LNCaP clone FGC (cell line): ENCODE results near the gene TSSK6.

Experiments used
- DNase-seq: peaks from one replicate; pipeline ENCODE4 v3.0.0-alpha.2; 2011; ENCODE audit warnings: low read depth
- H3K4me3 ChIP-seq: 2 replicates; pipeline ENCODE4 v1.5.1; 2011; ENCODE audit warnings: mild to moderate bottlenecking, low read depth, low read length, control low read depth
- TF ChIP-seq, protein P1 (sequence below): IDR thresholded peaks from 2 replicates; pipeline ENCODE4 v1.5.1; 2012; ENCODE audit warnings: mild to moderate bottlenecking; ENCODE audit not compliant: control insufficient read depth, insufficient read depth; ENCODE audit errors: extremely low read depth

The TSSK6 gene

DNA sequence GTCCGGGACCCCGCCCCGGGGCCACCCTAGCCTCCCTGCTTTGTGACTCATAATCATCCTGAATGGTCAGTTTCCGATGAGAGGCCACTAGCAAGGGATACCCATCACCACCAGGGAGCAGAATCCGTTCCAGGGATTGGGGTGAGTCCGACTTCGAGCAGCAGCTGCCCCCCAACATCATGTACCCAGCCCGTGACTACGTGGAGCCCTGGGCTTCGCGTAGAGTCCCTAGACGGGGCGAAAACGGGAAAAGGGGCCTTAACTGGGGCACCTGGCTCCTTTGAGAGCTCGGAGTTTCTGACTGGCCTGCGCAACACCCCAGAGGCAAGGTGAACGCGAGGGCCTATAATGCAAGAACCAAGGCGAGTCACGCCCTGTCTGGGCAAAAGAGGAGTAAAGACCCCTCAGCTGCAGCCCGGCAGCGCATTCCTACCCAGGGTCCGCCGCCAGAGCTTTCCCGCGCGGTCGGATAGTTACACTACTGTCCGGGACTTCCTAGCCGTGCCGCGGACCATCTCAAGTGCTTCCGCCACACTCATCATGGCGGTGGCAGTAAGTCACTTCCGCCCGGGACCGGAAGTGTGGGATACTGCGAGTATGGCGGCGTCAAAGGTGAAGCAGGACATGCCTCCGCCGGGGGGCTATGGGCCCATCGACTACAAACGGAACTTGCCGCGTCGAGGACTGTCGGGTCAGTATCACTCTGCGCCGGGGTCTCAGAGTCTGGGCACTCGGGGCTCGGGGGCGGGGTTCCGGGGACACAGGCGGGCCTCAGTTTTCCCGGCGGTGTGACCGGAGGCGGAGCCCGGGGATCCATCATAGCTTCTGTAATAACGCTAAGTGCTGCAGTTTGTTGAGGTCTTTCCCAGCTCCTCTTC lies 533 bp upstream of the TSSK6 start, which contains the start of gene NDUFA13:
TSS of gene NDUFA13 (plus strand) at position 584 of the 878 bp plus-strand sequence. CDS start at position 598, 14 bp downstream.
- TF ChIP-seq, protein P1, sequence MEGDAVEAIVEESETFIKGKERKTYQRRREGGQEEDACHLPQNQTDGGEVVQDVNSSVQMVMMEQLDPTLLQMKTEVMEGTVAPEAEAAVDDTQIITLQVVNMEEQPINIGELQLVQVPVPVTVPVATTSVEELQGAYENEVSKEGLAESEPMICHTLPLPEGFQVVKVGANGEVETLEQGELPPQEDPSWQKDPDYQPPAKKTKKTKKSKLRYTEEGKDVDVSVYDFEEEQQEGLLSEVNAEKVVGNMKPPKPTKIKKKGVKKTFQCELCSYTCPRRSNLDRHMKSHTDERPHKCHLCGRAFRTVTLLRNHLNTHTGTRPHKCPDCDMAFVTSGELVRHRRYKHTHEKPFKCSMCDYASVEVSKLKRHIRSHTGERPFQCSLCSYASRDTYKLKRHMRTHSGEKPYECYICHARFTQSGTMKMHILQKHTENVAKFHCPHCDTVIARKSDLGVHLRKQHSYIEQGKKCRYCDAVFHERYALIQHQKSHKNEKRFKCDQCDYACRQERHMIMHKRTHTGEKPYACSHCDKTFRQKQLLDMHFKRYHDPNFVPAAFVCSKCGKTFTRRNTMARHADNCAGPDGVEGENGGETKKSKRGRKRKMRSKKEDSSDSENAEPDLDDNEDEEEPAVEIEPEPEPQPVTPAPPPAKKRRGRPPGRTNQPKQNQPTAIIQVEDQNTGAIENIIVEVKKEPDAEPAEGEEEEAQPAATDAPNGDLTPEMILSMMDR = no peak; the same call in 1 of the 2 replicates
- H3K4me3 ChIP-seq = peak within 1 kb of the TSS; percentile 97
- peak; percentile 74 for DNase-seq

DNA sequence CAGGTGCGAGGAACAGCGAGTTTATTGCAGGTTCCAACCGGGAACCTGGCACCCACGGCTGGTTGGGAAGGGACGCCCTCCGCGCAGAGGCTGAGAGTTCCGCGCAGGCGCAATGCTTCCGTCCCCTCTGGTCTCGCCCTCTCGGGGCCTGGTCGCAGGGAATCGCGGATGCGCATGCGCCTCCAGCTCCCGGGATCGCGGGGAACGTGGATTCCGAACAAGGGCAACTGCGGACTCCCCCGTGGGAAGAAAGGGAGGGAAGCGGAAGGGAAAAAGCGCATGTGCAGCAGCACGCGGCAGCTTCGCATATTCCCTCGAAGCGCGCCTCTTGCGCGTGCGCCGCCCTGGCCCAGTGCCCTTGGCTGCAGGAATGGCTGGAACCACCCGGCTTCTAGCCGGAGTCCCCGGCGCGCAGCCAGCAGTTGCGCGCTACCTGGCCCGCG lies 1.1 kb downstream of the TSSK6 start:
- no peak for DNase-seq
- TF ChIP-seq, protein P1 = no peak
- H3K4me3 ChIP-seq = no peak overlapping the region

DNA sequence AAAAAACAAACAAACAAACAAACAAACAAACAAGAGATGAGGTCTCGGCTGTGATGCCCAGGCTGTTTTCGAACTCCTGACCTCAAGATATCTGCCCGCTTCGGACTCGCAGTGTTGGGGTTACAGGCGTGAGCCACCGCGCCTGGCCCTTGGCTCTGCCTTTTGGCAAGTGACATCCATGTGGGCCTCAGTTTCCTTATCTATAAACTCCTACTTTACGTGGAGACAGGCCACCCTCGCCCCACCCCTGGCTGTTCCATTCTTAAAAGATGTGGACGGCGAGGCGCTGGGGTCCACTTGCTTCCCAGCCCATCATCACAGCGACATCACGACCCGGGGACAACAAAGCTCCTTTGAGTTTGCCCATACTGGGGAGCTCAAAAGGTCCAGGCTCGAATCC lies 1.7 kb downstream of the TSSK6 start:
- no peak overlapping the region for H3K4me3 ChIP-seq
- DNase-seq = no peak
- TF ChIP-seq, protein P1 = no peak

GRCh38 chr19:19510432-19510831 lies 4.9 kb downstream of the TSSK6 start:
- DNase-seq = no peak
- H3K4me3 ChIP-seq = no peak overlapping the region
- TF ChIP-seq, protein P1 = no peak

DNA sequence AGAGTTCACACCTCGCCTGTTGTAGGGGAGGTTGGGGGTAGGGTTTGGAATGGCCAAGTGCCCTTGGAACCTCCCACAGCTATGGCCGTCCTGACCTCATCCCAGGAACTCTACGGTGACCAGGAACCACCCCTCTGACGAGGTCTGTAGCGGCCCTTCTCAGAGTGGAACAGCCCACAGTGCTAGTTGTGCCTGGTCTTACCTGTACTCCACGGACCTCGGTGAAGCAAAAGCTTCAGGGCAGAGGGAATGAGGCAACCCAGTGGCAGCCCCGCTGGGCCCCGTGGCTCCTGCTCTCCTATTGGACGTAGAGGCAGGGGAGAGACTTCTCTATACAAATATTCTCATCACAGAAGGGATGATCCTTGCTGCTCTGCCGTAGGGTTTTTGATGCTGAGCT lies 7.1 kb downstream of the TSSK6 start:
- no peak for DNase-seq
- TF ChIP-seq, protein P1 = no peak
- H3K4me3 ChIP-seq = no peak overlapping the region

- H3K4me3 ChIP-seq = no peak overlapping the region
- TF ChIP-seq, protein P1 = no peak
- no peak for DNase-seq
Measured at GRCh38 chr19:19507354-19507753, 8.0 kb downstream of the TSSK6 start.
